ENCODE results near the gene CD177.

DNA sequence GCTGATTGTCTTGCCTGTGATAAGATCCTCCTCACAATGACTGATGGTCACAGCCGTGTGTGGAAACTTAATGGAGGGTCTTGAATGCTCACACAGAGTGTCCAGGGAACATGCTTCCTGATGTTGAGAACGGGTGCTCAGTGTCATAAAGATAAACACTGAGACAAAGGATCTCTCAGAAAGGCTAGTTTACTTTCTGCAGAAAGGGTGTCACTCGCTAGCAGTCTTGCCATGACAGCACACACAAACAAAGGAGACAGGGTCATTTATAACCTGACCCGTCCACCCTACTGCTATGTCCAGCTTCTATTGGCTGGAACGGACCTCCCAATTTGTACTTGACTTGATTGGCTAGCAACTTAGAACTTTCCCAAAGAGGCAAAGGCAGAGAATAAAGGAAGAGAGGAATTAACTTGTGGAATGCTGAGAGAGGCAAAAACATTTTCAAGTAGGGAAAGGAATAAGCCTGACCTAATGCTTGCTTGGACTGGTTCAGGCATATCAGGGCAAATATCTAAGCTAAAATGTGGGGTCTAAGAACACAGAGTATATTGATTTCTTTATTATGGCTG lies 45.2 kb upstream of the CD177 start:
- TF ChIP-seq, protein P1, sequence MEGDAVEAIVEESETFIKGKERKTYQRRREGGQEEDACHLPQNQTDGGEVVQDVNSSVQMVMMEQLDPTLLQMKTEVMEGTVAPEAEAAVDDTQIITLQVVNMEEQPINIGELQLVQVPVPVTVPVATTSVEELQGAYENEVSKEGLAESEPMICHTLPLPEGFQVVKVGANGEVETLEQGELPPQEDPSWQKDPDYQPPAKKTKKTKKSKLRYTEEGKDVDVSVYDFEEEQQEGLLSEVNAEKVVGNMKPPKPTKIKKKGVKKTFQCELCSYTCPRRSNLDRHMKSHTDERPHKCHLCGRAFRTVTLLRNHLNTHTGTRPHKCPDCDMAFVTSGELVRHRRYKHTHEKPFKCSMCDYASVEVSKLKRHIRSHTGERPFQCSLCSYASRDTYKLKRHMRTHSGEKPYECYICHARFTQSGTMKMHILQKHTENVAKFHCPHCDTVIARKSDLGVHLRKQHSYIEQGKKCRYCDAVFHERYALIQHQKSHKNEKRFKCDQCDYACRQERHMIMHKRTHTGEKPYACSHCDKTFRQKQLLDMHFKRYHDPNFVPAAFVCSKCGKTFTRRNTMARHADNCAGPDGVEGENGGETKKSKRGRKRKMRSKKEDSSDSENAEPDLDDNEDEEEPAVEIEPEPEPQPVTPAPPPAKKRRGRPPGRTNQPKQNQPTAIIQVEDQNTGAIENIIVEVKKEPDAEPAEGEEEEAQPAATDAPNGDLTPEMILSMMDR (IDR thresholded peaks at IDR 0.05), result no peak
- no peak for TF ChIP-seq POLR2AphosphoS5 (IDR thresholded peaks at IDR 0.05)
- no peak for TF ChIP-seq POLR2A (IDR thresholded peaks at IDR 0.05)
